CD14-positive monocyte (primary cell): ENCODE data around the gene ZNF513. TPM values are rescaled to one million over a fixed set of nuclear protein-coding genes. Genes with fewer than 3 reads are reported as not detected.

Experiments used
- DNase-seq, 3 donors: peaks; one replicate each; pipeline ENCODE4 v3.0.0-alpha.2; 2011 to 2022
- H2AFZ ChIP-seq: 2 replicates; pipeline ENCODE4 v1.6.0; 2012; ENCODE audit warnings: mild to moderate bottlenecking, low read depth, low read length, inconsistent platforms; ENCODE audit not compliant: insufficient read depth, poor library complexity, severe bottlenecking
- H3K27ac ChIP-seq, 2 donors: 1 replicate in 1 of 2; 2 replicates in 1 of 2; pipeline ENCODE4 v1.5.1; 2012 to 2013; ENCODE audit warnings: low read length in 2 of 2, control low read depth in 1 of 2, inconsistent platforms in 1 of 2, low read depth in 1 of 2, mild to moderate bottlenecking in 1 of 2
- H3K27me3 ChIP-seq, 2 donors: one replicate each; pipeline versions ENCODE4 v1.6.0 to v1.6.1; 2011 to 2013; ENCODE audit warnings: low read length in 2 of 2; ENCODE audit not compliant: control insufficient read depth in 2 of 2, insufficient read depth in 2 of 2
- H3K36me3 ChIP-seq, 2 donors: replicated peaks in 1 of 2; 1 replicate in 1 of 2; 2 replicates in 1 of 2; pipeline versions ENCODE4 v1.5.1 to v1.6.1; 2012 to 2013; ENCODE audit warnings: low read length in 2 of 2, control low read depth in 1 of 2, inconsistent platforms in 1 of 2, mild to moderate bottlenecking in 1 of 2; ENCODE audit not compliant: insufficient read depth in 2 of 2, control insufficient read depth in 1 of 2
- H3K4me1 ChIP-seq, 2 donors: 1 replicate in 1 of 2; 2 replicates in 1 of 2; pipeline versions ENCODE4 v1.5.1 to v1.6.1; 2012 to 2013; ENCODE audit warnings: low read length in 2 of 2, control low read depth in 1 of 2, inconsistent platforms in 1 of 2, mild to moderate bottlenecking in 1 of 2, moderate library complexity in 1 of 2; ENCODE audit not compliant: insufficient read depth in 2 of 2, control insufficient read depth in 1 of 2
- H3K4me2 ChIP-seq: replicated peaks from 2 replicates; pipeline ENCODE3; 2012; ENCODE audit warnings: low read length, moderate library complexity, mild to moderate bottlenecking; ENCODE audit not compliant: poor library complexity, severe bottlenecking; ENCODE audit errors: extremely low read depth
- H3K4me3 ChIP-seq, 3 experiments: fragments of 200-600 bp in 1 of 3; sonication (generic) in 1 of 3; replicated peaks in 1 of 3; 1 replicate in 2 of 3; 2 replicates in 1 of 3; pipeline ENCODE4 v1.5.1; 2011 to 2013; ENCODE audit warnings: low read length in 3 of 3, mild to moderate bottlenecking in 3 of 3, control low read depth in 2 of 3, low read depth in 2 of 3, inconsistent platforms in 1 of 3, moderate library complexity in 1 of 3
- H3K79me2 ChIP-seq: 2 replicates; pipeline ENCODE4 v1.6.0; 2012; ENCODE audit warnings: mild to moderate bottlenecking, control low read depth, inconsistent platforms, low read length, moderate library complexity; ENCODE audit not compliant: insufficient read depth
- H3K9ac ChIP-seq: 2 replicates; pipeline ENCODE4 v1.6.0; 2017; ENCODE audit warnings: low read length, mild to moderate bottlenecking; ENCODE audit not compliant: insufficient read depth, poor library complexity, severe bottlenecking
- H3K9me3 ChIP-seq, 2 donors: replicated peaks in 1 of 2; 1 replicate in 1 of 2; 2 replicates in 1 of 2; pipeline versions ENCODE4 v1.5.1 to v1.6.1; 2012 to 2013; ENCODE audit warnings: low read length in 2 of 2, control low read depth in 1 of 2; ENCODE audit not compliant: control insufficient read depth in 1 of 2, insufficient read depth in 1 of 2
- H4K20me1 ChIP-seq: 2 replicates; pipeline ENCODE4 v1.6.0; 2012; ENCODE audit warnings: mild to moderate bottlenecking, low read length, control low read depth, moderate library complexity; ENCODE audit not compliant: insufficient read depth
- H3K27ac Mint-ChIP-seq, 7 donors: one replicate each; pipeline ENCODE4 v1.8.0; 2020; ENCODE audit warnings: mild to moderate bottlenecking in 7 of 7, mixed read lengths in 7 of 7, moderate library complexity in 6 of 7, inconsistent platforms in 2 of 7
- H3K27me3 Mint-ChIP-seq, 3 donors: one replicate each; pipeline ENCODE4 v1.8.0; 2021 to 2022; ENCODE audit warnings: low read depth in 3 of 3, mild to moderate bottlenecking in 3 of 3, mixed read lengths in 3 of 3, moderate library complexity in 3 of 3, inconsistent platforms in 1 of 3
- H3K36me3 Mint-ChIP-seq, 2 donors: one replicate each; pipeline ENCODE4 v1.8.0; 2020; ENCODE audit warnings: mixed read lengths in 2 of 2, inconsistent platforms in 1 of 2, mild to moderate bottlenecking in 1 of 2
- H3K4me1 Mint-ChIP-seq: one replicate; pipeline ENCODE4 v1.8.0; 2020; ENCODE audit warnings: mild to moderate bottlenecking, mixed read lengths
- H3K4me3 Mint-ChIP-seq, 2 donors: one replicate each; pipeline ENCODE4 v1.8.0; 2020; ENCODE audit warnings: mild to moderate bottlenecking in 2 of 2, mixed read lengths in 2 of 2, moderate library complexity in 1 of 2
- H3K9me3 Mint-ChIP-seq, 7 donors: one replicate each; pipeline ENCODE4 v1.8.0; 2020 to 2022; ENCODE audit warnings: mixed read lengths in 7 of 7, mild to moderate bottlenecking in 6 of 7, moderate library complexity in 6 of 7, inconsistent platforms in 2 of 7
- CTCF ChIP-seq: fragments of 200-600 bp; IDR thresholded peaks from one replicate; pipeline ENCODE4 v1.8.0; 2022; ENCODE audit warnings: antibody characterized with exemption, mild to moderate bottlenecking
- WGBS: methylation state at CpG from one replicate; pipeline ENCODE4 v1.1.5; 2013; ENCODE audit warnings: missing lambda C conversion rate; ENCODE audit not compliant: insufficient coverage; 5-methylcytosine and 5-hydroxymethylcytosine counted together
- intact Hi-C, 2 donors: fragments of 100-400 bp; cut with micrococcal nuclease; formaldehyde crosslinking; loops; one replicate each; pipeline versions ENCODE4 v1.15.0 to v1.15.1; 2023
- polyA plus RNA-seq, 3 donors: library from polyadenylated mRNA; depleted of rRNA in 1 of 3; unstranded in 2 of 3; stranded (reverse) in 1 of 3; fragments of 300-500 nt in 2 of 3; fragments of >200 nt in 1 of 3; fragmentation: Illumina TruSeq in 2 of 3; gene quantifications; 1 replicate in 2 of 3; 2 replicates in 1 of 3; pipeline ENCODE4 v1.2.3, GENCODE V29; 2012 to 2021

The ZNF513 gene
- polyA plus RNA-seq, 3 donors, result 2.4 to 36.8 (median 2.6) TPM

DNA sequence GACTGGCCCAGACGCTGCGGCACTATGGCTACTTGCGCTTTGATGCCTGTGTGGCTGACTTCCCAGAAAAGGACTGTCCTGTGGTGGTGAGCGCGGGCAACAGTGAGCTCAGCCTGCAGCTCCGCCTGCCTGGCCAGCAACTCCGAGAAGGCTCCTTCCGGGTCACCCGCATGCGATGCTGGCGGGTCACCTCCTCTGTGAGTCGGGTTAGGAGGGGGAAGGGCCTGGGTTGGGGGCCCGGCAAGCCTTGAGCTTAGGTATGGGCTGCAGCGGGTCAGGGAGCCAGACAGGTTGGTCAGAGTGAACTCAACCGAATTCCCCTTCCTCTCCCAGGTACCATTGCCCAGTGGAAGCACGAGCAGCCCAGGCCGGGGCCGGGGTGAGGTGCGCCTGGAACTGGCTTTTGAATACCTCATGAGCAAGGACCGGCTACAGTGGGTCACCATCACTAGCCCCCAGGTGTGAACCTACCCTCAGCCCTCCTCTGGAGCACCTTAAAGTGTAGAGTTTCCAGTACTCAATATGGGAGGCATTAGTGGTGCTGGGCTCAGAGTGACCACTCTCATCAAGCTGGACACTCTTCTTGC lies 4.9 kb downstream of the ZNF513 start:
- Histone ChIP-seq H3K4me1 (peaks cover 33 to 53% of the 10 kb centered on the region in 2 donors), H3K27me3 (no peaks in the 10 kb centered on the region), H3K36me3 (peaks cover 58 to 65% of the 10 kb centered on the region in 2 donors), H3K9me3 (no peaks in the 10 kb centered on the region), H3K27ac (no peak overlapping the region), H3K79me2 (peaks cover 73% of the 10 kb centered on the region), H3K4me2 (no peak overlapping the region), H3K4me3 (no peak overlapping the region), H2AFZ (no peak overlapping the region), H3K9ac (no peak overlapping the region), H4K20me1 (peaks cover 51% of the 10 kb centered on the region)
- intact Hi-C loops, result loop anchor here in 1 of 2 donors (10.0 kb wide), 1 partner anchor 119 kb away; the partner anchor contains the start of genes FNDC4 and GCKR
- Mint-ChIP-seq H3K9me3 (no peaks in the 10 kb centered on the region), H3K36me3 (peaks cover 57 to 62% of the 10 kb centered on the region in 2 donors), H3K27me3 (peaks cover 0 to 3% (median 1%) of the 10 kb centered on the region in 3 donors), H3K4me3 (no peak overlapping the region), H3K27ac (peak overlapping the region in 4 of 7 donors; percentile 4 to 54 (median 18)), H3K4me1 (peaks cover 43% of the 10 kb centered on the region)
- no peak for DNase-seq
- WGBS, result 100% methylated on average over 13 of the region's 20 CpGs
- TF ChIP-seq CTCF, result no peak

DNA sequence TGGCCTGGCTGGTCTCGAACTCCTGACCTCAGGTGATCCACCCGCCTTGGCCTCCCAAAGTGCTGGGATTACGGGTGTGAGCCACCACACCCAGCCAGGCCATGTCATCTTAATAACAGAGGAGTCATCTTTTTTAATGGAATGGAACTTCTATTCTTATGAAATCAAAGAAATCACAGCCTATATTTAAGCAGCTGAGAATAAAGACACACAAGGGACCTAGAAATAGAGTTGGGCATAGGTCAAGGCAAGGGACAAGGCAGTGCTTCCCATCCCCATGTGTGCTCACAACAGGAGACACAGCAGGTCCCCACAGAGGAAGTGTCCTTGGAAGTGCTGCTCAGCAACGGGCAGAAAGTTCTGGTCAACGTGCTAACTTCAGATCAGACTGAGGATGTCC lies 7.0 kb downstream of the ZNF513 start:
- Histone ChIP-seq H3K4me3 (no peak overlapping the region), H3K79me2 (peaks cover 76% of the 10 kb centered on the region), H3K4me1 (peaks cover 32 to 47% of the 10 kb centered on the region in 2 donors), H3K9me3 (no peaks in the 10 kb centered on the region), H3K27me3 (no peaks in the 10 kb centered on the region), H2AFZ (no peak overlapping the region), H4K20me1 (peaks cover 46% of the 10 kb centered on the region), H3K4me2 (no peak overlapping the region), H3K36me3 (peaks cover 59 to 67% of the 10 kb centered on the region in 2 donors), H3K9ac (no peak overlapping the region), H3K27ac (peak overlapping the region in 1 of 2 donors; percentile 15)
- WGBS, result no CpG with 5 or more reads among the region's 5 CpGs
- Mint-ChIP-seq H3K9me3 (no peaks in the 10 kb centered on the region), H3K4me3 (no peak overlapping the region), H3K4me1 (peaks cover 42% of the 10 kb centered on the region), H3K27me3 (peaks cover 0 to 3% (median 1%) of the 10 kb centered on the region in 3 donors), H3K36me3 (peaks cover 59 to 64% of the 10 kb centered on the region in 2 donors), H3K27ac (peak overlapping the region in 5 of 7 donors; percentile 20 to 54 (median 35))
- intact Hi-C loops, result loop anchor here (5.0 to 10.0 kb wide), 3 partner anchors 34 to 121 kb away; partner anchors contain the start of genes NRBP1 (in 2 of the 2), PPM1G (in 2 of the 2), FNDC4 (in 1 of the 2) and GCKR (in 1 of the 2)
- no peak for TF ChIP-seq CTCF
- peak in 1 of 3 donors; percentile 7 for DNase-seq
